GM19238 (cell line): ENCODE measurements around the gene PTPRCAP.

Source experiments
- DNase-seq: peaks from one replicate; pipeline ENCODE4 v3.0.0; 2011; ENCODE audit warnings: low spot score; ENCODE audit not compliant: insufficient read length

Gene PTPRCAP

DNA sequence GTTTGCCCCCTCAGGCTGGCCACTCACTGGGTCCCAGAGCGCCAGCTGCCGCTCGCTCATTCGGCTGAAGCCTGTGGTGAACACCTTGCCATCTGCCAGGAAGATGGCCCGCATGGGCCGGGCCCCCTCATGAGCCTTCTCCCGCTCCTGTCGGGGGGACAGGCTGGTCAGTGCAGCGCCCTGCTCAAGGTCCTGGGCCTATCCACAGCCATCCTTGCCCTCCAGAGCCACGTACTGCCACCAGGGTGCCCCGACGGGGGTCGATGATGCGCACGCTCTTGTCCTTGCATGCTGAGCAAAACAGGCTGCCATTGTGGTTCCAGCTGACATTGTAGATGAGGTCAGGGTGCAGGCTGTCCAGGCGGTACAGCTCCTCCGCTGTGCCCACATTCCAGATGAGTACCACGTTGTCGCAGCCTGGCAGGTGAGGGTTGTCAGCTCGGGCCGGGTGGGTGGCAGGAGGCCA lies 3.6 kb upstream of the PTPRCAP start:
- no peak for DNase-seq

DNA sequence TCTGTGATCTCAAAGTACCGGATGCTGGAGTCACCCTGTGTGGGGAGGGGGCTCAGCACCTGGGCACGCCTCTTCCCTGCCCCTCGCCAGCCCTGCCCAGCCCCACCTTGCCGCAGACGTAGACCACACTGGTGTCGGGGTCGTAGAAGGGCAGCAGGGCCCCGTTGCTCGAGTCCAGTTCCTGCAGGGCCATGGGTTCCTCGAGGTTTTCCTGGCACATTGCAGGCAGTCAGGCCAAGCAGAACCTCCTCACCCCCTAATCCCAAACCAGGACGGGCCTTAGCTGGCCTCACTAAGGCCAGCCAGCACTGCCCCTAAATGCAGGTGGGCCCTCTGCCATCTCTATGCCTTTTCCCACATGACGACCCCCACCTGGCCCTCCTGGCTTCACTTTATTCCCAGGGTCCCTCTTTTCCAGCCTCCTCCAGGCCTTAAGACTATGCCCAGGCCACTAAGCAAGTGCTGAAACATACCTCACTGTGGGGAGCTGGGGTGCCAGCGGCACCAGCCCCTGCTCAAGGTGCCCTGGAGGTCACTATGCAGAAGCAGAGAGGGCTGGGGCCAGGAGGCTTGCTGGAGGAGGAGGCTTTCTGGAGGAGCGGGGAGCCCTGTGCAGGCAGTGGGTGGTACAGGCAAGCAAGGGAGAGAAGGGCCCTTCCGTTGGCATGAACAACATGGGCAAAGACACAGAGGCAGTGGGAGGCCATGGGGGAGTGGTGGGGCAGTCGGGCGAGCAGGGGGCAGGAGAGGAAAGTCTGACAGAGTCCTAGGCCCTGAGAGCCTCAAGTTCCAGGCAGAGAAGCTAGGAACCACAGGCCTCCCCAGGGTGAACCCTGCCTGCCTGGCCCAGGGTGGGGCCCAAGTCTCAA lies 3.0 kb upstream of the PTPRCAP start:
- no peak for DNase-seq

DNA sequence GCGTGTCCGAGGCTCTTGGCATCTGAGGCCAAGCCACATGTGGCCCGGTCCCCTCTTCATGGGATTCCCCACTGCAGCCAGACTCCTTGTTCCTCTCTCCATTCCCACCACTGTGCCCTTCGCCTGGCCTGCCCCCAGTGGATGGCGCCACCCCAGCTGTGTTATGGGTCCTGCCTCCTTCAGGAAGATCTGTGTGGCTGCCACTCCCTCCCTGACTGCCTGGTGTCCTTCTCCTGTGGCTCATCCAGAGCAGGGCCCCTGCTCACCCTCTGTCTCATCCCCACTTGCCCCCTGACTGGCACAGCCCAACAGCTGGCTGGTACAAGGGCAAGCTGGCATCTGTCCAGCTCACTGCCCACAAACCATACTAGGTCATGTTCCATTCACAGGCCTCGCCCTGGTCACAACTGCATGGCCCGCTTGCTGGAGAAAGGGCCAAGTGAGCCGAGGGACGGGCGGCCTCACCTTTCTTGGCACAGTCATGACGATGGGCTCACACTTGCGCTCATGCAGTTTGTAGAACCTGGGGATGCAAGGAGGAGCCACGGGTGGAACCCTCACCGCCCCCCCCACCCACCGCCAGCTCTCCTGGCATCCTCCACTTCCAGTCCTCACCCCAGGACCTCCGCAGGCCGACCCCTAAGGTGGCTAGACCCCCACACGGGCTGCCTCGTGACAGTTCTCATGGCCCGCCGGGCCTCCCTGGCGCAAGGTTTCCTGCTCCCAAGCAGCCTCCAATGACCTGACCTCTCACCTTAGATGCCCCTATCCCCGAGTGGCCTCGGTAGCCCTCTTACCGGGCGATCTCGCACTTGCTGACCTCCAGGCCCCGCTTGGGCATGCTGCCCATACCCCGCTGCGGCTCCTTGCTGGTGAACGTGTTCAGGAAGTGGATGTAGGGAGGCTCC lies 2.1 kb upstream of the PTPRCAP start:
- no peak for DNase-seq

DNA sequence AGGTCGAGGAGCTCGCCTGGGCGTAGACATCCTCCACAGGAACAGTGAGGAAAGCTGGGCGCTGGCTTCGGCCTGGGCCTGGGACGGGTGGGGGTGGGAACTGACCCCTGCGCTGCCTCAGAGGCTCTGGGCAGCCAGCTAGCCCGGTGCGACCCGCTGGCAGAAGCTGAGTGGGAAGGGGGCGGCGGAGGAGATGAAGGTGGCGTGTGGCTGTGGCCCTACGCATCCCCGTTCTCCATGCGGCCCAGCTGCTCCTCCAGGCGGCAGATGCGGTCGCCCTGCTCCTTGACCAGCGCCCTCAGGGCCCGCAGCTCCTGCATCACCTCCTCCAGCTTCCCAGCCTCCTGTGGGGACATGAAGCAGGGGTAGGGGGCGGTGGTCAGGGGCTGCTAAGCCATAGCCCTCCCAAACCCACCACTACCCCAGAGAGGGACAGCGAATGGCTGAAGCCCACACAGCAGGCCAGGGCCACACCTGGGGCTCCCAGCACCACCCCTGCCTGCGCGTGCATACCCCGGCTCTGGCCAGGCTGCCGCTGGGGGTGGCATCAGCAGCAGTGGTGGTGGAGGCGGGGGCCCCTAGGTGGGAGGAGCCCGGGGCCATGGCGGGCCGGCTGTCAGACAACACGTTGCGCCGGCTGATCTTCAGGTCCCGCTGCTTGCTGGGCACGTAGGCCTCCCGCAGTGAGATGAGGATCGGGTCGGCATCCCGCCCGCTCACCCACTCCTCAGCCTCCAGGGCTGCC lies 848 bp upstream of the PTPRCAP start:
- DNase-seq: no peak

DNA sequence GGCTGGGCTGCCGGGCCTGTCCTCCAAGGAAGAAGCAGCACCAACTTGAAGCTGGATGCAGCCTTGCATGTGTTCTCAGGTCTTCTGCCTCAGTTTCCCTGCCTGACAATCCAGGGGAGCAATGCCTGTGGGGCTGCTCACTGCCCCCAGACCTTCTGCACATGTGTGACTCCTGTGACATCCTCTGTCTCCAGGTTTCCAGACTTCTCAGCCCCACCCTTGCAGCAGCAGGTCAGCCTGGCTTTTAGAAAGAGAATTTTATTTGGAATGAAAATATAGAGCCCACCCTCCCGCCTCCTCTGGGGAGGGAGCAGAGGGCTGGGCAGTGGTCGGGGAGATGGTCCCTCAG lies 301 bp upstream of the PTPRCAP start:
- DNase-seq: no peak

DNA sequence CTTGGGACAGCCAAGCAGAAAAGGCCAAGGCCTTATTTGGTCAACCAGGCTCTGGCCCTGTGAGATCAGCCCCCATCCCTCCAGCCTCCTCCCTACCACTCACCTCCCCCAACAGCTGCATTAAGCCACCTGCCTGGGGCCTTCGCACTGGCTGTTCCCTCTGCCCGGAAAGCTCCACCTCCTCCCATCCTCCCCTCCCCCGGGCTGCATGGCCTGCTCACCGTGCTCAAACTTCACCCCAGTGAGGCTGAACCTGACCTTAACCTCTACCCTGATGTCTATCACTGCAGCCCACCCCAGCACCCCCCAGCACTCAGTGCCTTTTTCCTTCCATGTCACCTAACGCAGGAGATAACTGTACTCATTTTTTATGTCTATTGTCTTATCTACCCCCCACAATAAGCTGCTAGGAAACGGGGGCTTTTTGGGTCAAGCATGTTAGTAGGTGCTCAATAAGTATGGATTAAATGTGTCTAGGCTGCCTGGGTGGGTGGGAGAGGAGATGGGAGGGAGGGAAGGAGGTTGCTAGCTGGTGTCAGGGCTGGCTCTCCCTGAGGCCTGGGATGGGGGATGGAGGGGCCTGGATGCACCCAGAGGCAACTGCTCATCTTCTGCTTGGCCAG lies 912 bp downstream of the PTPRCAP start:
- peak; percentile 93 for DNase-seq

DNA sequence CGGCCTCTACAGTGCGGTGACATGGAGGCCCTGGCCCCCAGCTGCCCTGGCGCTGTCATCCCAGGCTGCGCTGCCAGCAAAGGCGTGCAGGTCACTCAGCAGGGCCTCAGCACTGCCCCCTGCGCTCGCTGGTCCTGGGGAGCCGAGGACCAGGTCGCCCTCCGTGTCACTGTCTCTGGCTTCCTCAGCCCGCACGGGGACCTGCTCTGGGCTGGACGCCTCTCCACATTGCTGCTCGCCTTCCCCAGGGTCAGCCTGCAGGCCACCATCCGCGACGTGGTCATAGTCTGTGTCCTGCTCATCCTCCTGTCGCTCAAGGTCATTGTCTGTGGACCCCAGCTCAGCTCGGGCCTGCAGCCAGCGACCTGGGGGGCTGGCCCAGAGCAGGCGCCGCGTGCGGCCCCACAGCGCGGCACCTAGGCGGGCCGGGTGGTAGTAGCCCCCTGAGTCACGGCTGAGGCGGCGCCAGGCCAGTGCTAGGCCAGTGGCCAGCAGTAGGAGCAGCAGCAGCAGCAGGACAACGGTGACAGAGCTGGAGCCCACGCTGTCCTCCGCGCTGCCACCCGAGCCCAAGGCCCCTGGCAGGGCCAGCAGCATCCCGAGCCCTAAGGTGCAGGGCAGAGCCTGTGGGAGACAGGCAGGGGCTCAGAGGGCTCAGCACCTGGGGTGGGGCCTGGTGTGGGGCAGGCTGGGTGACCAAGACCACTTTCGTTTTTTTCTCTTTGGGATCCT lies 1.6 kb downstream of the PTPRCAP start:
- no peak for DNase-seq

DNA sequence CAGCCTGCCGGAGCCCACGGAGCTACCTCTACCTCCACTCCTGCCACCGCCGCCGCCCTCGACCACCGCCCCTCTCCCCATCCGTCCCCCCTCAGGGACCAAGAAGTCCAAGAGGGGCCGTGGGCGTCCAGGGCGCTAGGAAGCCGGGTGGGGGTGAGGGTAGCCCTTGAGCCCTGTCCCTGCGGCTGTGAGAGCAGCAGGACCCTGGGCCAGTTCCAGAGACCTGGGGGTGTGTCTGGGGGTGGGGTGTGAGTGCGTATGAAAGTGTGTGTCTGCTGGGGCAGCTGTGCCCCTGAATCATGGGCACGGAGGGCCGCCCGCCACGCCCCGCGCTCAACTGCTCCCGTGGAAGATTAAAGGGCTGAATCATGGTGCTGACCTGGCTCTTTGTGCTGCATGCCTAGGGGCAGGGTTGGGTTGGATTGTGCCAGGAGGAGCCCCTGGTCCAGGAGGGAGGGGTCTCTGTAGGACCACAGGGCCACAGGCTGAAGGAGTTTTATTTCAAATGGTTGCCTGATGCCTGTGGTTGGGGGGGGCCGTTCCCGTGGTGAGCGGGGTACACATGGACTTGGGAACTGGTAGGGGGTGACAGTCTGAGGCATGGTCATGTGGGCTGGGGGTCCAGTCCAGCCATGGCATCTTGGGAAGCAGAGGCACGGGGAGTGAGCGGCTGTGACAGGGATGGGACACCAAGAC lies 2.3 kb downstream of the PTPRCAP start:
- no peak for DNase-seq

DNA sequence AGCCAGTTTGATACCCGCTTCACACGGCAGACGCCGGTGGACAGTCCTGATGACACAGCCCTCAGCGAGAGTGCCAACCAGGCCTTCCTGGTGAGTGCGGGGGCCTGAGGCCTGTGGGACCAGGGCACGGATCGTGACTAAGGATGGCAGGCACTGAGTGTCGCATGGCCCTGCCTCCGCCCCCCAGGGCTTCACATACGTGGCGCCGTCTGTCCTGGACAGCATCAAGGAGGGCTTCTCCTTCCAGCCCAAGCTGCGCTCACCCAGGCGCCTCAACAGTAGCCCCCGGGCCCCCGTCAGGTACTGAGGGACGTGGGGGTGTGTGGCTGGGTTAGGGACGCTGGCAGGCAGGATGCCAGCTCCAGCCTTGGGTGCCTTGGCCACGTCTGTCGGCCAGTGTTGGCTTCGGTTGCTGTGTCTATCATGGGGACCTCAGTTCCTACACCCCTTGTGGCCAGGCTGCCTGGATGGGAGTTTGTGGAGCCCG lies 3.0 kb downstream of the PTPRCAP start:
- DNase-seq: no peak

DNA sequence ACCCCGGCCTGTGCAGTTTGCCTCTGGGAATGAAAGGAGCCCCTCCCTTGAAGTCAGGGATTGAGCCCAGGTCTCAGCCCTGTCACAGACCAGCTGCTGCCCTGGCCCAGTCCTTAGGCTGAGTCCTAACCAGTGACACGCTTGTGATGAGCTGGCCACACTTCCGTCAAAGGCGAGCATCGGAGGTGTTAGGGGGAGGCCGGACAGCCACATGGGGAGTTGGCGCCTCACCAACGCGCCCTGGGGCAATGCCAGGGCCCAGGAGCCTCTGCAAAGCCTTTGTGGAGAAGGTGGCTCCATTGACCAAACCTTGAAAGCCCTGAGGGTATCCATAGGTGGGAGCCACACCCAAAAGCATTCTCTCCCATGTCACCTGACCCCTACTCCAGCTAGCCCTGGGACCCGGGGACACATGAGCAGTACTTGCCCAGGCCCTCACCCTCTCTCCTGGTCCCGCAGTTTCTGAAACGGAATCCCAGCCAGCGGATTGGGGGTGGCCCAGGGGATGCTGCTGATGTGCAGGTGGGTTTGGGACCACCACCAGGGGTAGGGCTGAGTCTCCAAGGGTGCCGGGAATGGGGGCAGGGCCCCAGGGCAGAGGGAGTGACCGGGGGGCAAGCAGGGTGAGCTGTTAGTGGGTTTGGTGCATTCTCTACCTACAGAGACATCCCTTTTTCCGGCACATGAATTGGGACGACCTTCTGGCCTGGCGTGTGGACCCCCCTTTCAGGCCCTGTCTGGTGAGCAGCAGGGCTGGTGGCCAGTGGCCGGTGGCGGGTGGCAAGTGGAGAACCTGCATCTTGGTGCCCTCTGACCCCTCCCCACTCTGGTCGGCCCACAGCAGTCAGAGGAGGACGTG lies 3.7 kb downstream of the PTPRCAP start:
- DNase-seq: no peak

DNA sequence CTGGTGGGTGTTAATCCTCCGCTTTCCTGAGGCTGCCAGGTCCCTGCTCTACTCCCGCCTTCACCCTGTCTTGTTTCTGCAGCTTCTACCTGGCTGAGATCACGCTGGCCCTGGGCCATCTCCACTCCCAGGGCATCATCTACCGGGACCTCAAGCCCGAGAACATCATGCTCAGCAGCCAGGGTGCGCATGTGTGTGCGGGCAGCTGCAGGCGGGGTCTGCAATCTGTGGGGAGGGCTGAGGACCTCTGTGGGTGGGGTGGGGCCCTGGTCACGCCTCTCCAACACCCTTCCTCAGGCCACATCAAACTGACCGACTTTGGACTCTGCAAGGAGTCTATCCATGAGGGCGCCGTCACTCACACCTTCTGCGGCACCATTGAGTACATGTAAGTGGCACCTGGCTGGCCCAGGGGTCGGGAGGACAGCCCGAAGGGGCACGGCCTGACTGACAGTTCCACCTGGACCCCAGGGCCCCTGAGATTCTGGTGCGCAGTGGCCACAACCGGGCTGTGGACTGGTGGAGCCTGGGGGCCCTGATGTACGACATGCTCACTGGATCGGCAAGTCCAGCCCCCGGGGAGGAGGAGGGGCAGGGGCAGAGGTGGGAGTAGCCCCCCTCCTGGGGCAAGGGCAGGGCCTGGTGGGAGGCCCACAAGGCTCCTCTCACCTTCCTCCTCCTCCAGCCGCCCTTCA lies 4.7 kb downstream of the PTPRCAP start:
- DNase-seq: no peak

DNA sequence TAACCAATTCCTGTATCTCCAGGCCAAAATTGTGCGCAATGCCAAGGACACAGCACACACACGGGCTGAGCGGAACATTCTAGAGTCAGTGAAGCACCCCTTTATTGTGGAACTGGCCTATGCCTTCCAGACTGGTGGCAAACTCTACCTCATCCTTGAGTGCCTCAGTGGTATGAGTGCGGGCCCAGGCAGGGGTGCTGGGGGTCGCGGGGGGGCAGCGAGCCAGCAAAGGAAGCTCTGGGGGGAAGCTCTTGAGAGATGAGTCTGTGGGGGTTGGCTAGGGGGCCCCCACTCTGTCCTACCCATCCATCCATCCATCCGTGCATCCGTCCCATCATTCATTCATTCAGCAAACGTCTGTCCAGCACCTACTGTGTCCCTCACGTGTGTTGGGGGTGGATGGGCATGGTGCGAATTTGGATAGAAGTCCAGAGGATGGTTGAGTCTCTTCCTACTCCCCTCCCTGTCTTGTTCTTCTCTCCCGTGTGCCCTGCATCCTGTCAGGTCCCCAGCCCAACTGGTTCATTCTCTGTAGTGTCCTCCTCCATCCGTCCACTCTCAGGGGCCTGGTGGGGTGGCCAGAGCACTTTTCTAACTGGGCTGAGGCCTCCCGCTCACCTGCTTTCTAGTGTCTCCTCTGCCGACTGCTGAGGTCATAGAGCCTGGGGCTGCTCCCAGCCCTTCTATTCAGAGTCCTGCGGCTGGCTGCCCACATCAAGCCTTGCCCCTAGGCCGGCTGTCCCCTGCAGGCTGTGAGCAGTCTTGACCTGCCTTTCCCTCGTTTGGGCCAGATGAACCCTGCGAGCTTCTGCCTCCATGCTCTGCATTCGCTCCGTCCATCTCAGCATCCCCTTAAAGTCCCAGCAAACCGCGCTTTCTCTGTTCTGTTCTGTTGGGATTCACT lies 5.9 kb downstream of the PTPRCAP start:
- DNase-seq: no peak

DNA sequence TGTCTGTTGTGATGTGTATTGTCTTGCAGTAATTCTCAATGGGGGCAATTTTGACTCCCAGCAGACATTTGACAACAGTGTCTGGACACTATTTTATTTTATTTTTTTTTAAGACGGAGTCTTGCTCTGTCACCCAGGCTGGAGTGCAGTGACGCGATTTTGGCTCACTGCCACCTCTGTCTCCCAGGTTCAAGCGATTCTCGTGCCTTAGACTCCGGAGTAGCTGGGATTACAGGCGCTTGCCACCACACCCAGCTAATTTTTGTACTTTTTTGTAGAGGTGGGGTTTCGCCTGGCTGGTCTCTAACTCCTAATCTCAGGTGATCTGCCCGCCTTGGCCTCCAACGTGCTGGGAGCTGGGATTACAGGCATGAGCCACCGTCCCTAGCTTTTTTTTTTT lies 7.8 kb downstream of the PTPRCAP start:
- no peak for DNase-seq

DNA sequence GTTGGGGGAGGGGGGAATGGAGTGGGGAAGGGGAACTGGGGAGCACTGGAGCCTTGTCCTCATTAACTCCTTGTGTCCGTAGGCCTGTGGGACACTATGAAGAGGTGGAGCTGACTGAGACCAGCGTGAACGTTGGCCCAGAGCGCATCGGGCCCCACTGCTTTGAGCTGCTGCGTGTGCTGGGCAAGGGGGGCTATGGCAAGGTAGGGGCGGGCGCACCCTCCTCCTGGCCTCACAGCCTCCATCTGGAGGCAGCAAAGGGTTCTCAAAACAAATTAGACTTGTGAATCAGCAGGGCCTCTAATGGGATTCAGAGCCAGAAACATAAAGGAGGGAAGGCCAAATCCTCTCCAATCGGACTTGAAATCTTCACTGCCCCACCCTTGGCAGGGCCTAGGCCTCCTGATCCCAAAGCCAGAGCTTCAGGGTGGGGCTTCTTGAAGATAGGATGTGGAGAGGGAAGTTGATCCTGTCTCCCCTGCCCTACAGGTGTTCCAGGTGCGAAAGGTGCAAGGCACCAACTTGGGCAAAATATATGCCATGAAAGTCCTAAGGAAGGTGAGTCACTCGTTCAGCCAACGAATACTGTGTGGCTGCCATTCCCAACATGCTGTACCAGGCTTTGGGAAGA lies 8.3 kb downstream of the PTPRCAP start:
- DNase-seq: no peak

DNA sequence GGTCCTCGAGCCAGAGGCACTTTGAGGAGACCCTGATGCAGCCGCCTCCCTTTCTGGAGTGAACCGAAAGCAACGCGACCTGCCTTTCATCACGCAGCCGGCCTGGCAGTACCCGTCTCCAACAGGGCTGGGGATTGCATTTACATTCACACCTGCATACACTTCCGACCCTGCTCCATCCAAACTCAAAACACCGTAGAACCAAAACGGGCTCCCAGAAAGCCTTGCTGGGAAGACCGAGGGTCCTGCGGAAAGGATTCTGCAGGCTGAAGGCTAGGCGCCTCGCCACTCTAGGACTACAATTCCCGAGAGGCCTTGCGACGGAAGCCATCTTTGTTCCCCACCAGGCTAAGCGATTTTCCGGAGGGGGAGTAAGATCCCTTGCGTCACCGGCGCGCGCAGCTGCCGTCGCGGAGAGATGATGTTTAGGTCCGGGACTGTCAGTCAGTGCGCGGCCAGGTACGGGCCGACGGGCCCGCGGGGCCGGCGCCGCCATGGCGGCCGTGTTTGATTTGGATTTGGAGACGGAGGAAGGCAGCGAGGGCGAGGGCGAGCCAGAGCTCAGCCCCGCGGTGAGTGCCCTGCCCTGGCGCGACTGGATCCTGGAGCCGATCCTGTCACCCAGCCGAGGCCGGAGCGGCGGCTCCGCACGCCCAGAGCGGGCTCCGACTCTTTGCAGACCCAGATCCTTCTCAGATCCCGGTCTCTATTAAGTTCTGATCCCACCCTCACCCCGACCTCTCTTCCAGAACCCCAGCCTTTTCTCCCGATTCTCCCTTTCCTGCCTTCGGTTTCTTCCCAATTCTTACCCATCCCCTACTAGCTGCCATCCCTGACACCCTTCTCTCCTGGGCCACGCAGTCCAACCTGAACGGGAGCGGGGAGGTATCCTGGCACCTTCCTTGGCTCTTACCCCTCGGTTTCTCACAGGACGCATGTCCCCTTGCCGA lies 9.2 kb downstream of the PTPRCAP start, which contains the start of gene RPS6KB2:
RPS6KB2 (plus strand) TSS at position 443 of the 950 bp plus-strand sequence; CDS start at position 495, 52 bp downstream.
- peak; percentile 100 for DNase-seq
